Measurements from ENCODE around the gene TBL1XR1.

The TBL1XR1 gene

DNA sequence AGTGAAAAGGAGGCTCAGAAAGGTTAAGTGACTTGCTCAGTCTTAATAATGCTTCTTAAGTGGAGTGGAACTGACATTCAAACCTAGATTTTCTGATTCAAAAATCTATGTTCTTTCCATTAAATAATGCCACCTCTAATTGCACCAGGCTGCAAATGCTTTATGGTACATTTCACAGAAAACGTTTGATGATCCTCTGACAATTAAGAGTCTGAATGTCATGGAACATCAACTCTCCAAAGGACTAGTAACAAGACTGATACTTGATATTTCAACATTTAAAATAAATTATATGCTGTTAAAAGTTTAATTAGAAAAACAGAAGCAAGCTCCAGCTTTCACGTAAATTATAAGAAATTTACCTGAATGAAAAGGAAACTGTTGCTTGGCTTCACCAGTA, 151.5 kb downstream of the TBL1XR1 start:
- Histone ChIP-seq H3K4me3 (ENCODE audit: low read depth, low read length) (no peak overlapping the region), H3K27me3 (no peaks in the 10 kb centered on the region), H3K9me3 (no peaks in the 10 kb centered on the region), H3K36me3 (peaks cover 85% of the 10 kb centered on the region), H3K4me1 (peaks cover 4% of the 10 kb centered on the region)
- no peak for TF ChIP-seq CTCF (IDR thresholded peaks at IDR 0.05; ENCODE audit: low read depth, low read length)
- no peak for DNase-seq

GRCh38 chr3:177045222-177045621, 152.1 kb downstream of the TBL1XR1 start:
- Histone ChIP-seq H3K27me3 (no peaks in the 10 kb centered on the region), H3K4me3 (ENCODE audit: low read depth, low read length) (no peak overlapping the region), H3K4me1 (no peaks in the 10 kb centered on the region), H3K9me3 (no peaks in the 10 kb centered on the region), H3K36me3 (peaks cover 81% of the 10 kb centered on the region)
- no peak for DNase-seq
- TF ChIP-seq CTCF (IDR thresholded peaks at IDR 0.05; ENCODE audit: low read depth, low read length) = no peak

DNA sequence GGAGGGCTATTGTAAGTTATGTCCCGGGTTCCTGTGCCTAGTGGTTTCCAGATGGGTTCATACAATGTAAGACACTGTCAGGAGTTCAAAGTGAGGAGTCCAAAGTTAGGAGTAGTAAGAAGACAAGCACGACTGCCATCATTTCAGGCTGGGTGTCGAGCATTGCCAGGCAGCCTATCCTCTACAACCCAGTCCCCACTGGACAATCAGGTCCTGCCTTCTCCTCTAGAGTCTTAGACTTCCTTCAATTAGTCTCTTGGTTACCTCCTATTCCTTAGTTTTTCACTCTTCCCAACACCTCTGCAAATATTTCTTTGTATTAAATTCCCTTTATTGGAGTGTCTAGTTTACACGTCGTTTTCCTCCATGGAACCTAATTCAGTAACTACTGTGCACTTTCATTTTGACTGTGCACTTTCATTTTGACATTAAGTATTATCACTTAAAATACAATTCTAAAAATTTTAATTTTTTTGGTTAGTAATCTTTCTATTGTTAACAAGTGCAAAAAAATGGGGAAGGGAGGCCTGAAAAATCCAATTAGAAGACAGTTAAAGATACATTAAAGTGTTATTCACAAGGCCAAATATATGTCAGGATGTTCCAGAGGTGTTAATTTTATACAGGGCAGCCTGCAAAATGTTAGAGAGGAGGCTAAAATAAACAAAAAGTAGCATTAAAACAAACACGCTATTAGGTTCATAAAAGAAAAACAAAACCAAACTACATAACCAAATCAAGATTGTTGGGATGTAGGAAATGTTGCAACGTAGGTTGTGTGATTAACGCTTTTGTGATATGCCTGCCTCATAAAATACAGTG, 155.3 kb downstream of the TBL1XR1 start:
- no peaks in the 10 kb centered on the region for H3K27me3 ChIP-seq
- no peaks in the 10 kb centered on the region for H3K9me3 ChIP-seq
- TF ChIP-seq CTCF (IDR thresholded peaks at IDR 0.05; ENCODE audit: low read depth, low read length) = no peak
- H3K4me1 ChIP-seq = no peaks in the 10 kb centered on the region
- H3K4me3 ChIP-seq (ENCODE audit: low read depth, low read length) = no peak overlapping the region
- H3K36me3 ChIP-seq = peaks cover 67% of the 10 kb centered on the region
- no peak for DNase-seq

DNA sequence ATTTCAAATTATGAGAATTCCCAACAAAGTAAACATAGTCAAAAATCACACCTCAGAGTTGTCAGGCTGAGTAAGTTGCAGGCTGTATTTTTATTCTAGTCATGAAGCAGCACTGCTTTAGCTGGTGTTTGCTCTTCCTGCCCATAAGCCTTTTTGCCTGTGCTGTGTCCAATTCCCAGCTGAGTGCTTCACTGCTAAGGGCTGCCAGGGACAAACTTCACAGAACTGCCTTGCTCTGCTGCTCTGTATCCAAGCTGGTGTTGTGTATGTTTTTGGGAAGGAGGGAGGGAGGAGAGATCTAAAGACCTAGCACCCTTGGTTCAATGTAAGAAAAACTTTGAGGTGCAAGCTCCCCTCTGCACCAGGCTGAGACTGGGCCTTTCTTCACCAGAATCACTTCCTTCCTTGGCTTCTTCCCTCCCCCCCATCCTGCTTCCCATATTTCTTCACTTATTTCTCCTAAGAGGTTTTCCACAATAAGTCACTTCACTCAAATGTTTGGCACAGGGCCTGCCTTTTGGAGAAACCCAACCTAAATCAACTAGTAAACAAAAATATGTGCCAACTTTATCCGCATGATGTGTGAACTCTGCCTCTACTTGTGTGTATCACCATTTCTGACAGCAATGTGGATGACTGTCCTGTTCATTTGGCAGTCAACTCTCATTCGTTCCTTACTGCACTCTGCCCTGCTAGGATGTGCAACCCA, 156.1 kb downstream of the TBL1XR1 start:
- no peak for DNase-seq
- Histone ChIP-seq H3K36me3 (peaks cover 67% of the 10 kb centered on the region), H3K4me1 (no peaks in the 10 kb centered on the region), H3K27me3 (no peaks in the 10 kb centered on the region), H3K4me3 (ENCODE audit: low read depth, low read length) (no peak overlapping the region), H3K9me3 (no peaks in the 10 kb centered on the region)
- TF ChIP-seq CTCF (IDR thresholded peaks at IDR 0.05; ENCODE audit: low read depth, low read length) = no peak

- Histone ChIP-seq H3K4me1 (no peaks in the 10 kb centered on the region), H3K36me3 (peaks cover 65% of the 10 kb centered on the region), H3K4me3 (ENCODE audit: low read depth, low read length) (no peak overlapping the region), H3K9me3 (no peaks in the 10 kb centered on the region), H3K27me3 (no peaks in the 10 kb centered on the region)
- no peak for TF ChIP-seq CTCF (IDR thresholded peaks at IDR 0.05; ENCODE audit: low read depth, low read length)
- no peak for DNase-seq
Measured at GRCh38 chr3:177039490-177040274, 157.6 kb downstream of the TBL1XR1 start.

Data from BE2C (cell line).